ENCODE data around the gene TK2. TPM values are rescaled to one million over a fixed set of nuclear protein-coding genes. Genes with fewer than 3 reads are reported as not detected.

TK2 gene
- total RNA-seq, 1 donor from 2014 or later, result 25.2 TPM

DNA sequence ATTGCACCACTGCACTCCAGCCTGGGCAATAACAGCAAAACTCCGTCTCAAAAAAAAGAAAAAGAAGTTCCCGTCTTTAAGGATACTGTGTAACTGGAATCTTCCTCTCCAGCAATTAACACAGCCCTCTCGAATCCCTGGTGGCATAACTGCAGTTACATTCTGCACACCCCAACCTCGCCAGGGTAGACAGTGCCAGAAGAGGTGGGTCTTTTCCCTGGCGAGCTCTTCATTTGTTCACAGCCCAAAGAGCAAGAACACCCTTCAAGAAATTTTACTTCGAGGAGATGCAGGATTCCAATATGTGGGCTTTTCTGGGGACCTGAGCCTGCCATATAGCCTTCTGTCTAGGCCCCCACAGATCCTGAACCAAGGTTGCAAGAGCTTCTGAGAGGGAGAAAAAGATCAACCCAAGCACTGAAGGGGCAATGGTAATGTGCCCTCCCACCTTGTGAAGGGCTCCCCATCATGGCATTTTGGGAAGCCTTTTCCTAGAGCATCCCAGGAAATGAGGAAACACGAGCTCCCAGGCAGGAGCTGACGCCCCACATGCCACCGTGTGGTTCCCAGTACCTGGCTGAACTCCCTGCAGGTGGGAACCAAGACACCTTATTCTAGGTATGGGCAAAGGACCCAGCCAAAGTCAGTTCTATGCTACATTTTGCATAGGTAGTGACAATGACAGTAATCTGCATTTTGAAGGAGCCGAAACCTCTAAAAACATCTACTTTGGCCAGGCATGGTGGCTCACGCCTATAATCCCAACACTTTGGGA, 26.9 kb downstream of the TK2 start:
- no peak for DNase-seq (ENCODE audit: low read depth)
- Histone ChIP-seq H3K4me3 (ENCODE audit: low read depth, low read length) (no peak overlapping the region), H3K36me3 (ENCODE audit: control insufficient read depth, insufficient read depth, low read length) (peaks cover 3% of the 10 kb centered on the region), H3K27me3 (ENCODE audit: control insufficient read depth, insufficient read depth, low read length) (no peaks in the 10 kb centered on the region)
- TF ChIP-seq, protein P1, sequence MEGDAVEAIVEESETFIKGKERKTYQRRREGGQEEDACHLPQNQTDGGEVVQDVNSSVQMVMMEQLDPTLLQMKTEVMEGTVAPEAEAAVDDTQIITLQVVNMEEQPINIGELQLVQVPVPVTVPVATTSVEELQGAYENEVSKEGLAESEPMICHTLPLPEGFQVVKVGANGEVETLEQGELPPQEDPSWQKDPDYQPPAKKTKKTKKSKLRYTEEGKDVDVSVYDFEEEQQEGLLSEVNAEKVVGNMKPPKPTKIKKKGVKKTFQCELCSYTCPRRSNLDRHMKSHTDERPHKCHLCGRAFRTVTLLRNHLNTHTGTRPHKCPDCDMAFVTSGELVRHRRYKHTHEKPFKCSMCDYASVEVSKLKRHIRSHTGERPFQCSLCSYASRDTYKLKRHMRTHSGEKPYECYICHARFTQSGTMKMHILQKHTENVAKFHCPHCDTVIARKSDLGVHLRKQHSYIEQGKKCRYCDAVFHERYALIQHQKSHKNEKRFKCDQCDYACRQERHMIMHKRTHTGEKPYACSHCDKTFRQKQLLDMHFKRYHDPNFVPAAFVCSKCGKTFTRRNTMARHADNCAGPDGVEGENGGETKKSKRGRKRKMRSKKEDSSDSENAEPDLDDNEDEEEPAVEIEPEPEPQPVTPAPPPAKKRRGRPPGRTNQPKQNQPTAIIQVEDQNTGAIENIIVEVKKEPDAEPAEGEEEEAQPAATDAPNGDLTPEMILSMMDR (IDR thresholded peaks at IDR 0.05; ENCODE audit: insufficient read depth, low read length, poor library complexity, severe bottlenecking), result no peak

DNA sequence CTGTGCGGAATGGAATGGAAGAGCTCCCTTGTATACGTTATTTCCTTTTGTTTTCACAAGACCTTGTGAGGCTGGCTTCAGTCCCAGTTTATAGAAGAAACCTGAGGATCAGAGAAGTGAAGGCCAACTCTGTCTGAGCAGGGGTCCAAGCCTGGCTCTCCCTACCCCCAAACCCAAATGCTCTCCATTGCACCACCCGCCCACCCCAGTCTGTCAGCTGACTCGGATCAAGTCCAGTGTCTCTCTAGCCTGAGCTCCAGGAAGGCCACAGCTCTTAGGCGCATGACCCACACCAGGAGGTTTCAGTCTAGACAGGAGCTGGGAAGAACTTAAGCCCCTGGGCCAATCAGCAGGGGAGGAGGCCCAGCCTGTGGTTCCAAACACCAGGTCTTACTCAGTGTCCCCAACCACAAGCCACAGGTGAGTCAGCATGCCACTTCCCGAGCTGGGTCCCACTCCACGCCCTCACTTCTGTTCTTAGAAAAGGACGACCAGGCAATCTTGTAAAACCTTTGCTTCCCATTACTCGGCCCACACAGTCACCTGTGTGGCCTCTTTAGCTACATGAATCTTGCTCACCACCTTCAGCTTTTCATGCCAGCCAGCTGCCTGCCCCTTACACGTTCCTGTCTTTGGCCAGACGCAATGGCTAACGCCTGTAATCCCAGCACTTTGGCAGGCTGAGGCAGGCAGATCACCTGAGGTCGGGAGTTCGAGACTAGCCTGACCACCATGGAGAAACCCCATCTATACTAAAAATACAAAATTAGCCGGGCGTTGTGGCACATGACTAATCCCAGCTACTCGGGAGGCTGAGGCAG, 27.8 kb downstream of the TK2 start:
- TF ChIP-seq, protein P1 (IDR thresholded peaks at IDR 0.05; ENCODE audit: insufficient read depth, low read length, poor library complexity, severe bottlenecking), result no peak
- H3K27me3 ChIP-seq (ENCODE audit: control insufficient read depth, insufficient read depth, low read length), result no peaks in the 10 kb centered on the region
- H3K36me3 ChIP-seq (ENCODE audit: control insufficient read depth, insufficient read depth, low read length), result peaks cover 2% of the 10 kb centered on the region
- no peak overlapping the region for H3K4me3 ChIP-seq (ENCODE audit: low read depth, low read length)
- DNase-seq (ENCODE audit: low read depth), result peak; percentile 97

DNA sequence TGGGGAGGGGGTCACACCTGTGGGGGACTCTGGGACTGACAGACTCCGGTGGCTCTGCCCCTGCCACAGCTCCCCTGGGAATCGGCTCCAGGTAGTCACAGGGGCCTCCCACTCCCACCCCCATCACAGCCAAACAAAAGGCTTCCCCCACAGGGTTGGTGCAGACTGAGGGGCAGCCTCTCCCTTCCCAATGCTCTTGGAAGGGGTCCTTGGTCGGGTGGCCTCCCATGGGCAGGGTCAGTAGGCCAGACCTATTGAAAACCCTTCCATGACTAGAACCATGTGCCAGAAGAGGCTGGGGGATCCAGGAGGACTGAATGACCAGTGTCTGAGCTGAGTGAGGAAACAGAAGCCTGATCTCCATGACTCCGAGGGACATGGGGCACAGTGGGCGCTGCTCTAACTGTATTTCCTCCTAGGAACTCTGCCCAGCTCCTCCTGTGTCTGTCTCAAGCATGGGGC, 28.6 kb downstream of the TK2 start:
- no peak for DNase-seq (ENCODE audit: low read depth)
- Histone ChIP-seq H3K27me3 (ENCODE audit: control insufficient read depth, insufficient read depth, low read length) (no peaks in the 10 kb centered on the region), H3K4me3 (ENCODE audit: low read depth, low read length) (no peak overlapping the region), H3K36me3 (ENCODE audit: control insufficient read depth, insufficient read depth, low read length) (peaks cover 1% of the 10 kb centered on the region)
- TF ChIP-seq, protein P1 (IDR thresholded peaks at IDR 0.05; ENCODE audit: insufficient read depth, low read length, poor library complexity, severe bottlenecking), result no peak

DNA sequence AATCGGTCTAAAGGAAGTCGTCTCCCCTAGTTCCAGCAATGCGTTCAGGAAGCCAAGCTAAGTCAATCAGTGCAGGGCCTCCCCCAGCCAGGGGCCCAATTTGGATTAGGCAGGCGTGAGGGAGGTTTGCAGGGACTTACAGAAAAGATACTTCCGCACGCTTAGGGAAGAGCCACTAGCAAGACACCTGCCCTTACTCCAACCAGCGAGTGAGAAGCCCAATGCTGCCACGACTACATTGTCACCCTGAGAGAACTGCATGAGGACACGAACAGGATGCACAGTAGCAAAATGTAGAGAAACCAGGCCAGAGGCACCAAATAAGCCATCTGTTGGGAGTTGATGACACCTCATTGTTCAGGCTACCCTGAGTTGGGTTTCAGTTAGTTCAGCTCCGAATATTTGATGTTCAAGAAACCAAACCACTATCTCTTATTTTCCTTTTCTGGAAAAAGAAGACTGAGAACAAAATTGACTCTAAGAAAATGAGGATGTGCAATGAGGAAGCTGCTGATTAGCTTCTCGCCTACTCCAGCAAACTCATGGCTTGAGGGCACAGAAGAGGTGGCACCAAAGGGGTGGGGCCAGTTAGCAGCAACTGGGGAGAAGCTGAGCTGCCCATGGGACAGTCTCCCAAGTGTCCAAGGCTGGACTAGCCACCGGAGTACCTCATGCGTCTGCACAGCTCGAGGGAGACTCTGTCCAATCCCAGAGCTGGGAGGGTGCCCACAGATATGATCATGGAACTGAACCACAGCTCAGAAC, 29.3 kb downstream of the TK2 start:
- H3K27me3 ChIP-seq (ENCODE audit: control insufficient read depth, insufficient read depth, low read length), result no peaks in the 10 kb centered on the region
- H3K4me3 ChIP-seq (ENCODE audit: low read depth, low read length), result no peak overlapping the region
- TF ChIP-seq, protein P1 (IDR thresholded peaks at IDR 0.05; ENCODE audit: insufficient read depth, low read length, poor library complexity, severe bottlenecking), result no peak
- H3K36me3 ChIP-seq (ENCODE audit: control insufficient read depth, insufficient read depth, low read length), result peaks cover 1% of the 10 kb centered on the region
- no peak for DNase-seq (ENCODE audit: low read depth)

DNA sequence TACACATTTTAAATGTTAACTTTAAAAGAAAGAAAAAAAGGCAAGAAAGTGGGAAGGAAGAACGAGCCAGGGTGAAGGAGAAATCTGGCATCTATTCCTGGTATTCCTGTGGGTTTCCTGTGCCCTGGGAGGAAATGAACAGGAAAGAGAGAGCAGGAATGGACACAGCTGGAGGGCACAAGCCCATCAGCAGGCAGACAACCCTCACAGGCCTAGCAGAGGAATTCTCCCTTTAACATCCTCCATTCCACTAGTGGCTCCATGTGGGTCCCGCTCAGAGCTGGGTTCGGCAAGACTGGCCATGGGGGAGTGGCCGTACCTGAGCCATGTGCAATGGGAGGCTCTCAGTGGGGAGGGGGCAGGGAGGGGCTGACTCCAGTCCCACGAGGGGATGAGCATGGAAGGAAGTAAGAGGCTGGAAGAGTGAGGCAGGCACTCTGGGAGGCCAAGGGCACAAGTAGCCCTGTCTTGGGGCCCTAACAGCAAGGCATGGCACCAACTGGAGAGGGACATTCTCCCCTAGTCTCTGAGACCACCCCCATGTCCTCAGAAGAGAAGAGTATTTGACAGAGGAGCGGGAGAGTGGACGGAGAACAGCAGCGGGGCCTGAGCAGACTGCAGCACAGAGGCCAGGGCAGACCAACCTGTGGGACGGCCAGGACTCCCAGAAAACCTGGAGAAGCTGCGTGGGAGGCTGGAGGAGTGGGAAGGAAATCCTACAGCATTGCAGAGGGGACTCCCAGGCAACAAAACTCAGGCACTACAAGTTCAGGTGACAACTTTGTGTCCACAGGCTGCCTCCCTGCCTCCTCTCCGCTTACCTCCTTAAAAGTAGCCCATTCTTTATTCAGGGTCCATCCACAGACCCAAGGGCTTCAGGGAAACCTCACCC, 30.2 kb downstream of the TK2 start:
- DNase-seq (ENCODE audit: low read depth), result no peak
- Histone ChIP-seq H3K4me3 (ENCODE audit: low read depth, low read length) (no peak overlapping the region), H3K36me3 (ENCODE audit: control insufficient read depth, insufficient read depth, low read length) (peaks cover 1% of the 10 kb centered on the region), H3K27me3 (ENCODE audit: control insufficient read depth, insufficient read depth, low read length) (no peaks in the 10 kb centered on the region)
- TF ChIP-seq, protein P1 (IDR thresholded peaks at IDR 0.05; ENCODE audit: insufficient read depth, low read length, poor library complexity, severe bottlenecking), result no peak

Measured in kidney epithelial cell (primary cell).